ENCODE data around the gene NUDT5.

NUDT5 gene

GRCh38 chr10:12121673-12122072 lies 74.0 kb downstream of the NUDT5 start:
- Histone ChIP-seq H3K36me3 (ENCODE audit: low read length) (peaks cover 6% of the 10 kb centered on the region; the same call in 1 of the 2 replicates), H3K79me2 (ENCODE audit: insufficient read depth, low read length) (no peaks in the 10 kb centered on the region), H3K9me3 (ENCODE audit: insufficient read depth, low read length) (no peaks in the 10 kb centered on the region), H2AFZ (ENCODE audit: low read depth, low read length, severe bottlenecking) (no peak overlapping the region), H4K20me1 (ENCODE audit: low read depth, low read length) (no peaks in the 10 kb centered on the region; the same call in 1 of the 2 replicates), H3K27ac (ENCODE audit: low read depth, low read length) (no peak overlapping the region), H3K27me3 (ENCODE audit: low read length) (no peaks in the 10 kb centered on the region), H3K4me3 (ENCODE audit: insufficient read depth, low read length, poor library complexity, severe bottlenecking) (no peak overlapping the region), H3K9ac (ENCODE audit: low read length) (no peak overlapping the region), H3K4me2 (ENCODE audit: low read depth, low read length, poor library complexity, severe bottlenecking) (no peak overlapping the region), H3F3A (ENCODE audit: insufficient read depth) (0 out of 2 replicates have a peak, but pooled peaks cover 7% of the 10 kb centered on the region), H3K9me2 (replicated peaks; ENCODE audit: insufficient read depth, low read length) (no peaks in the 10 kb centered on the region)
- TF ChIP-seq, protein P1, sequence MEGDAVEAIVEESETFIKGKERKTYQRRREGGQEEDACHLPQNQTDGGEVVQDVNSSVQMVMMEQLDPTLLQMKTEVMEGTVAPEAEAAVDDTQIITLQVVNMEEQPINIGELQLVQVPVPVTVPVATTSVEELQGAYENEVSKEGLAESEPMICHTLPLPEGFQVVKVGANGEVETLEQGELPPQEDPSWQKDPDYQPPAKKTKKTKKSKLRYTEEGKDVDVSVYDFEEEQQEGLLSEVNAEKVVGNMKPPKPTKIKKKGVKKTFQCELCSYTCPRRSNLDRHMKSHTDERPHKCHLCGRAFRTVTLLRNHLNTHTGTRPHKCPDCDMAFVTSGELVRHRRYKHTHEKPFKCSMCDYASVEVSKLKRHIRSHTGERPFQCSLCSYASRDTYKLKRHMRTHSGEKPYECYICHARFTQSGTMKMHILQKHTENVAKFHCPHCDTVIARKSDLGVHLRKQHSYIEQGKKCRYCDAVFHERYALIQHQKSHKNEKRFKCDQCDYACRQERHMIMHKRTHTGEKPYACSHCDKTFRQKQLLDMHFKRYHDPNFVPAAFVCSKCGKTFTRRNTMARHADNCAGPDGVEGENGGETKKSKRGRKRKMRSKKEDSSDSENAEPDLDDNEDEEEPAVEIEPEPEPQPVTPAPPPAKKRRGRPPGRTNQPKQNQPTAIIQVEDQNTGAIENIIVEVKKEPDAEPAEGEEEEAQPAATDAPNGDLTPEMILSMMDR (IDR thresholded peaks at IDR 0.05; ENCODE audit: insufficient read depth, low read length, poor library complexity, severe bottlenecking), result no peak
- TF ChIP-seq EZH2phosphoT487 (conservative IDR thresholded peaks at IDR 0.05; ENCODE audit: low read length), result no peak
